Body of pancreas (tissue), 4 donors: ENCODE data around the gene CTRB2. TPM values are rescaled to one million over a fixed set of nuclear protein-coding genes. Genes with fewer than 3 reads are reported as not detected.
"Not testable (repeated sequence)": the region's sequence is repeated elsewhere in the genome, so short reads cannot be mapped to it uniquely, and the experiment has no call there.

Experiments used
- ATAC-seq: fragments of 150-250 bp; one replicate; pipeline ENCODE4 v1.9.1; 2016
- DNase-seq, 4 donors: peaks; one replicate each; pipeline ENCODE4 v3.0.0-alpha.2; 2019
- H3K27ac ChIP-seq, 4 donors: fragments of 200-600 bp; sonication (generic); 1 replicate in 3 of 4; 2 replicates in 1 of 4; pipeline versions ENCODE4 v1.5.1 to v1.6.1; 2016 to 2019; ENCODE audit warnings: mild to moderate bottlenecking in 1 of 4, mixed read lengths in 1 of 4, moderate library complexity in 1 of 4
- H3K27me3 ChIP-seq, 2 donors: fragments of 200-600 bp; sonication (generic); one replicate each; pipeline ENCODE4 v1.6.0; 2016; ENCODE audit warnings: mild to moderate bottlenecking in 1 of 2
- H3K36me3 ChIP-seq, 2 donors: fragments of 200-600 bp; sonication (generic); replicated peaks in 1 of 2; 2 replicates each; pipeline ENCODE4 v1.5.1; 2016; ENCODE audit warnings: low read depth in 2 of 2; ENCODE audit not compliant: insufficient read depth in 1 of 2
- H3K4me1 ChIP-seq: fragments of 200-600 bp; sonication (generic); one replicate; pipeline ENCODE4 v1.6.0; 2016
- H3K4me3 ChIP-seq, 2 donors: fragments of 200-600 bp; sonication (generic); 1 replicate in 1 of 2; 2 replicates in 1 of 2; pipeline ENCODE4 v1.5.1; 2016 to 2019
- H3K9me3 ChIP-seq, 3 donors: fragments of 200-600 bp; sonication (generic); 1 replicate in 2 of 3; 2 replicates in 1 of 3; pipeline ENCODE4 v1.5.1; 2016
- POLR2A ChIP-seq, 3 donors: fragments of 450-650 bp; IDR thresholded peaks; one replicate each; pipeline ENCODE4 v1.6.1; 2016; ENCODE audit warnings: antibody characterized with exemption in 3 of 3, mild to moderate bottlenecking in 2 of 3
- WGBS, 2 donors: methylation state at CpG; one replicate each; pipeline ENCODE4 v1.1.5; 2017; 5-methylcytosine and 5-hydroxymethylcytosine counted together
- intact Hi-C: fragments of 100-400 bp; cut with DNase I; formaldehyde crosslinking; loops from one replicate; pipeline ENCODE4 v1.15.1; 2023
- total RNA-seq, 2 donors: library from RNA; depleted of rRNA; stranded (reverse); fragments of >200 nt; gene quantifications; one replicate each; pipeline ENCODE4 v1.1.0, GENCODE V29; 2016
- TF ChIP-seq, protein P1 (sequence below), 7 experiments: fragments of 450-650 bp in 4 of 7; fragments of 200-600 bp in 3 of 7; sonication (generic) in 3 of 7; IDR thresholded peaks; one replicate each; pipeline ENCODE4 v1.5.1; 2016 to 2019; ENCODE audit warnings: antibody characterized with exemption in 7 of 7

Gene CTRB2
- total RNA-seq, 2 donors from 2014 or later: 18,538 to 32,261 TPM

DNA sequence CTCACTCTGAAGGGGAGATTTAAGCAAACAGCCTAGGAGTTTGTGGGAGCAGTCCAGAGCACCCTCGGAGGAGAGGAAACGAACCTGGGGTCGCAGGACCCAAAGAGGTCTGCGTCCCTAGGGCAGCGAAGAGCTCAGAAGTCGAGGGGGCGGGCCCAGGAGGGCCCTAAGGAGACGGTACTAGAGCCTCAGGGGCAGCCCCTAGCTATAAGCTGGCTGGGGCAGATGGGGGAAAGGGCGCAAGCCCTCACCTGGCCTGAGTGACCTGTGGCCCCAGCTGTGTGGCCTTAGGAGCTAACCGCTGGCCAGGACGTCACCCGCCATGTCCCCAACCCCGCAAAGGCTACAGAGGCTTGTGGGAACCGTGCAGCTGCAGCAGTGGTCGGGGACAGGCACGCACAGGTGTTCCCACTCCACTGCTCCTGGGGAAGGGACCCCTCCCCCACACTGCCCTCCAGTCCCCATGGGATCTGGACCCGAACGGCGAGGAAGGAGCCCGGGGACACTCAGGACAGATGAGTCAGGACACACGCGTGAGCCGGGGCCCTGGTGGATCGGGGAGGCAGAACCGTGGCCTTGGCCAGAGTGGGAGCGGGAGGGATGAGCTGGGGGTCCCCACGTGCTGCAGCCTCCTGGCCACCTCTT, 2.0 kb upstream of the CTRB2 start:
- H3K36me3 ChIP-seq: no peaks in the 10 kb centered on the region
- peaks cover 50% of the 10 kb centered on the region for H3K4me1 ChIP-seq
- TF ChIP-seq POLR2A (IDR thresholded peaks at IDR 0.05): no peak
- TF ChIP-seq, protein P1, sequence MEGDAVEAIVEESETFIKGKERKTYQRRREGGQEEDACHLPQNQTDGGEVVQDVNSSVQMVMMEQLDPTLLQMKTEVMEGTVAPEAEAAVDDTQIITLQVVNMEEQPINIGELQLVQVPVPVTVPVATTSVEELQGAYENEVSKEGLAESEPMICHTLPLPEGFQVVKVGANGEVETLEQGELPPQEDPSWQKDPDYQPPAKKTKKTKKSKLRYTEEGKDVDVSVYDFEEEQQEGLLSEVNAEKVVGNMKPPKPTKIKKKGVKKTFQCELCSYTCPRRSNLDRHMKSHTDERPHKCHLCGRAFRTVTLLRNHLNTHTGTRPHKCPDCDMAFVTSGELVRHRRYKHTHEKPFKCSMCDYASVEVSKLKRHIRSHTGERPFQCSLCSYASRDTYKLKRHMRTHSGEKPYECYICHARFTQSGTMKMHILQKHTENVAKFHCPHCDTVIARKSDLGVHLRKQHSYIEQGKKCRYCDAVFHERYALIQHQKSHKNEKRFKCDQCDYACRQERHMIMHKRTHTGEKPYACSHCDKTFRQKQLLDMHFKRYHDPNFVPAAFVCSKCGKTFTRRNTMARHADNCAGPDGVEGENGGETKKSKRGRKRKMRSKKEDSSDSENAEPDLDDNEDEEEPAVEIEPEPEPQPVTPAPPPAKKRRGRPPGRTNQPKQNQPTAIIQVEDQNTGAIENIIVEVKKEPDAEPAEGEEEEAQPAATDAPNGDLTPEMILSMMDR (IDR thresholded peaks at IDR 0.05): no peak
- peak overlapping the region in 3 of 4 donors; percentile 98 to 100 (median 99) for H3K27ac ChIP-seq
- 74 to 79% methylated on average over 24 to 25 of the region's 27 CpGs for WGBS, 2 donors
- intact Hi-C loops: no loop called here
- peak in 3 of 4 donors; percentile 54 to 70 (median 68) for DNase-seq
- H3K27me3 ChIP-seq: no peaks in the 10 kb centered on the region
- no peaks in the 10 kb centered on the region for H3K9me3 ChIP-seq
- H3K4me3 ChIP-seq: no peak overlapping the region
- no peak for ATAC-seq

DNA sequence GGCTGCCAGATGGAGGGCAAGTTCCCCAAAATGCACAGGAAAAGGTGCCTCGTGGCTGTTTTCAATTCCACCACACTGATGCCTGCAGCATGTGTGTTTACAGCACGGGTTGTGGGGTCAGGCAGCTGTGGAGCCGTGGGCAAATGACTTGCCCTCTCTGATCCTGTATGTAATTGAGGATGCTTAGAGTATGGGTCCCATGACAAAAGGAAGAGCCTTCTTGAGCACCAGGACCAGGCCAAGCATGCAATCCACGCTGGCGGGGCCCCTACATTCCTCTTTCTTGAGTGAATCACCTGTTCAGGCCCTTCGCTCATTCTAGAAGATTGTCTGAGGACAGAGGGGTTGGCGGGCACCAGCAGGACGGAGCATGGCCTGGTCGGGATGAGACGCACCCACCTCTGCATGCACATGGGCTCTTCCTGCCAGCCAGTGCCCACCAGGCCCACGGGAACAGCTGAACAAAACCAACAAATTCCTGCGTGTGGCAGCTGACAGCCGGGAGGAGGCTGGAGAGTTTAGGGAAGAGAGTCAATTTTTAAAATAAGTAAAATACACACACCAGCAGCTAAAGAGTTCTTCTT, 1.4 kb upstream of the CTRB2 start:
- H3K36me3 ChIP-seq: no peaks in the 10 kb centered on the region
- peak overlapping the region; percentile 50 to 100 (median 98) for H3K27ac ChIP-seq
- H3K4me1 ChIP-seq: peaks cover 53% of the 10 kb centered on the region
- H3K4me3 ChIP-seq: no peak overlapping the region
- 74 to 80% methylated on average over 13 of the region's 13 CpGs for WGBS, 2 donors
- DNase-seq (no peak), ATAC-seq (no peak)
- TF ChIP-seq, protein P1 (IDR thresholded peaks at IDR 0.05): no peak
- no peak for TF ChIP-seq POLR2A (IDR thresholded peaks at IDR 0.05)
- intact Hi-C loops: no loop called here
- H3K9me3 ChIP-seq: no peaks in the 10 kb centered on the region
- H3K27me3 ChIP-seq: no peaks in the 10 kb centered on the region

DNA sequence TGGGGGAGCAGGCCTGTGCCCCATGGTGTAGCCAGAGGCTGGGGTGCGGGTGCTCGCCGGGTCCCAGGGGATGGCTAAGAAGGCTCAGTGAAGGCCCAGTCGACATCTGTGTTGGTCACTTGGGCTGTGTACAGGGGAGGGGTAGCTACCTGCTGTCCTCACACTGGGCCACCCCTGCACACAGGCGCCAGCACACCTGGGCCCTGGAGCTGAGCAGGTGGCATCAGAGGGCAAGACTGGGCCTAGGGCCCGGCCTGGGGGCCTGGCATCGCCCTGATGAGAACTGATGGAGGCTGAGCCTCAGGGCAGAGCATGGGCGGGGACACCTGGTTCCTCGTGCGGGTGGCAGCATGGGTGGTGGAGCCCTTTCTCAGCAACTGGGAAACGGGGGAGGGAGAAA, 870 bp upstream of the CTRB2 start:
- DNase-seq (peak in 1 of 4 donors; percentile 68), ATAC-seq (no peak)
- TF ChIP-seq POLR2A (IDR thresholded peaks at IDR 0.05): no peak
- TF ChIP-seq, protein P1 (IDR thresholded peaks at IDR 0.05): no peak
- Histone ChIP-seq H3K36me3 (no peaks in the 10 kb centered on the region), H3K4me1 (peaks cover 53% of the 10 kb centered on the region), H3K27me3 (no peaks in the 10 kb centered on the region), H3K9me3 (no peaks in the 10 kb centered on the region), H3K27ac (peak overlapping the region; percentile 50 to 100 (median 98)), H3K4me3 (no peak overlapping the region)
- WGBS, 2 donors: 63 to 74% methylated on average over 5 to 11 of the region's 11 CpGs
- intact Hi-C loops: no loop called here

GRCh38 chr16:75205961-75206748, 806 bp downstream of the CTRB2 start:
- peak in 3 of 4 donors; percentile 58 to 59 (median 59) for DNase-seq
- intact Hi-C loops: not testable (repeated sequence)

DNA sequence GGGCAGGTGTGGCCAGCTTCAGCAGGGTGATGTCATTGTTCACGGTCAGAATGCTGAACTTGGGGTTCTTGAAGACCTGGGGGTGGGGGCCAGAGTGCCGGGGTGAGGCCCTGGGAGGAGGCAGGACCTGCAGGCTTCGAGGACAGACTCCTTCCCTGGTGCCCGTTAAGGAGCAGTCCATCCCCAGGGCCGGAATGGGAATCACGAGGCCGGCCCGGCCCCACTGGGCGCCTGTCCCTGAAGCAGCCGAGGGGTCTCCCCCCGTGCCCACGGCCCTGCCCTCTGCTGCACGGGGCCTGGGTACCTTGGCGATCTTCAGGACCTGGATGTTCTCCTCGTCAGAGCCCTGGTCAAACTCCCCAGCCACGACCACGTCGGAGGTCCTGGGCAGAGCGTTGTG, 1.5 kb downstream of the CTRB2 start:
- peaks cover 43% of the 10 kb centered on the region for H3K4me1 ChIP-seq
- H3K27me3 ChIP-seq, H3K36me3 ChIP-seq, H3K4me3 ChIP-seq, H3K9me3 ChIP-seq, H3K27ac ChIP-seq, intact Hi-C loops: not testable (repeated sequence)
- WGBS, 2 donors: no CpG with 5 or more reads among the region's 19 CpGs
- ATAC-seq (peak; percentile 8), DNase-seq (peak in 1 of 4 donors; percentile 13)

More at GRCh38 chr16:75205961-75206748, 806 bp downstream of the CTRB2 start:
- peak overlapping the region; percentile 97 to 100 (median 98) for H3K27ac ChIP-seq
- peak in 1 of 3 donors; percentile 32 for TF ChIP-seq POLR2A (IDR thresholded peaks at IDR 0.05)
- peak overlapping the region; percentile 70 to 83 for H3K4me3 ChIP-seq
- ATAC-seq: peak; percentile 9
- peaks cover 50% of the 10 kb centered on the region for H3K4me1 ChIP-seq
- H3K36me3 ChIP-seq, H3K9me3 ChIP-seq, H3K27me3 ChIP-seq: not testable (repeated sequence)
- WGBS, 2 donors: 9 to 27% methylated on average over 12 to 15 of the region's 25 CpGs

GRCh38 chr16:75204905-75205304, 2.1 kb downstream of the CTRB2 start:
- DNase-seq, H3K9me3 ChIP-seq, intact Hi-C loops, H3K4me3 ChIP-seq, H3K27me3 ChIP-seq, H3K27ac ChIP-seq, ATAC-seq, H3K36me3 ChIP-seq: not testable (repeated sequence)
- H3K4me1 ChIP-seq: peaks cover 38% of the 10 kb centered on the region
- WGBS, 2 donors: no CpG with 5 or more reads among the region's 20 CpGs
